Muscle layer of duodenum (tissue), 2 donors: Measurements from ENCODE around the gene ENOSF1.

Experiments used
- H3K27ac ChIP-seq: one replicate; pipeline ENCODE4 v1.7.0; 2013; ENCODE audit warnings: mild to moderate bottlenecking, low read length
- H3K27me3 ChIP-seq: one replicate; pipeline ENCODE4 v1.7.0; 2013; ENCODE audit warnings: low read depth, mild to moderate bottlenecking, control low read depth, low read length
- H3K36me3 ChIP-seq, 2 donors: one replicate each; pipeline ENCODE4 v1.7.0; 2013; ENCODE audit warnings: low read length in 2 of 2, control low read depth in 1 of 2, mild to moderate bottlenecking in 1 of 2; ENCODE audit not compliant: insufficient read depth in 2 of 2, control insufficient read depth in 1 of 2
- H3K4me1 ChIP-seq, 2 donors: one replicate each; pipeline ENCODE4 v1.7.0; 2013; ENCODE audit warnings: low read length in 2 of 2, mild to moderate bottlenecking in 2 of 2, control low read depth in 1 of 2, moderate library complexity in 1 of 2; ENCODE audit not compliant: insufficient read depth in 2 of 2, control insufficient read depth in 1 of 2
- H3K4me3 ChIP-seq, 2 donors: one replicate each; pipeline ENCODE4 v1.7.0; 2013; ENCODE audit warnings: low read length in 2 of 2, low read depth in 1 of 2, mild to moderate bottlenecking in 1 of 2
- H3K9me3 ChIP-seq, 2 donors: one replicate each; pipeline ENCODE4 v1.7.0; 2013; ENCODE audit warnings: low read length in 2 of 2, control low read depth in 1 of 2, mild to moderate bottlenecking in 1 of 2; ENCODE audit not compliant: control insufficient read depth in 1 of 2
- donor health status: healthy.

Gene ENOSF1

GRCh38 chr18:629269-630150, 82.9 kb downstream of the ENOSF1 start:
- Histone ChIP-seq H3K36me3 (no peaks in the 10 kb centered on the region), H3K4me3 (no peak overlapping the region), H3K4me1 (no peaks in the 10 kb centered on the region), H3K27me3 (no peaks in the 10 kb centered on the region), H3K9me3 (no peaks in the 10 kb centered on the region), H3K27ac (no peak overlapping the region)

GRCh38 chr18:627231-627630, 85.2 kb downstream of the ENOSF1 start:
- Histone ChIP-seq H3K27me3 (no peaks in the 10 kb centered on the region), H3K4me3 (no peak overlapping the region), H3K36me3 (no peaks in the 10 kb centered on the region), H3K4me1 (no peaks in the 10 kb centered on the region), H3K9me3 (no peaks in the 10 kb centered on the region), H3K27ac (no peak overlapping the region)

DNA sequence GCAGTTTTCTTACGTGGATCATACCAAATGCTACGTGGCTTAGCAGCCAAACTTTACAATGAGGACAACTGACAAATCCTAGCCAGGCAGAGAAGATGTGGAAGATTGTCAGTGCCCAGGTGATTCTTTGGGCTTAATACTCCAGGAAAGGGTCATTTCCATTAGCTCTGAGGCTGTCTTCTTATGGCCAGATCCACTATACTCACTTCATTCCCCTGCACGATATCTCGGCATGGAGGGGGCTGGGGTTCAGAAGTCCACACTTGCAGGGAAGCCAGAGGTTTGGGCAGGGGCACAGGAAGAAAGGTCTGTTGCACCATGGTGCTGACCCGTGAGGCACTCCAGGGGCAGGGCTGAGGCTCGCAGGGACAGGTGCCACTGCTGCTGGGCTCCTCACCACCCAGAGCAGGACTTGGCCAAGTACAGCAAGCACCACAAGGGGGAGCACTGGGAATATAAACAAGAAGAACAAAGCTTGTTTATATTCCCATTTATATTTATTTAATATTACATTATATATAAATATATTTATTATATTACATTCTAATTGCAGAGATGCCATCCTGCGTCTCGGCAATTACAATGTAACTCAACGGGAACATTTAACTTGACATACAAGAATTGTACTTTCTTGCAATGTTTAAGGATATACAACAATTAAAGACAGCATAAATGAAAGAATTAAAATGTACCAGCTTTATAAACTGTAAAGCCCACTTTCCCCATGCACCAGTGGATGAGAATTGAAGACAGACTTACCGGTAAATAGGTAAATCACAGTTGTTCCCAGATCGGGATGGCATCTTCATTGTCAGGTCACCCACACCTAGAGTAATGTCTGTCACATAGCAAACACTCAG, 88.4 kb downstream of the ENOSF1 start:
- H3K36me3 ChIP-seq, result no peaks in the 10 kb centered on the region
- no peak overlapping the region for H3K27ac ChIP-seq
- no peaks in the 10 kb centered on the region for H3K27me3 ChIP-seq
- H3K9me3 ChIP-seq, result no peaks in the 10 kb centered on the region
- no peak overlapping the region for H3K4me3 ChIP-seq
- no peaks in the 10 kb centered on the region for H3K4me1 ChIP-seq

- no peaks in the 10 kb centered on the region for H3K27me3 ChIP-seq
- H3K27ac ChIP-seq, result no peak overlapping the region
- no peak overlapping the region for H3K4me3 ChIP-seq
- H3K36me3 ChIP-seq, result no peaks in the 10 kb centered on the region
- H3K4me1 ChIP-seq, result no peaks in the 10 kb centered on the region
- H3K9me3 ChIP-seq, result no peaks in the 10 kb centered on the region
Observed at GRCh38 chr18:622289-622688, 90.1 kb downstream of the ENOSF1 start.

DNA sequence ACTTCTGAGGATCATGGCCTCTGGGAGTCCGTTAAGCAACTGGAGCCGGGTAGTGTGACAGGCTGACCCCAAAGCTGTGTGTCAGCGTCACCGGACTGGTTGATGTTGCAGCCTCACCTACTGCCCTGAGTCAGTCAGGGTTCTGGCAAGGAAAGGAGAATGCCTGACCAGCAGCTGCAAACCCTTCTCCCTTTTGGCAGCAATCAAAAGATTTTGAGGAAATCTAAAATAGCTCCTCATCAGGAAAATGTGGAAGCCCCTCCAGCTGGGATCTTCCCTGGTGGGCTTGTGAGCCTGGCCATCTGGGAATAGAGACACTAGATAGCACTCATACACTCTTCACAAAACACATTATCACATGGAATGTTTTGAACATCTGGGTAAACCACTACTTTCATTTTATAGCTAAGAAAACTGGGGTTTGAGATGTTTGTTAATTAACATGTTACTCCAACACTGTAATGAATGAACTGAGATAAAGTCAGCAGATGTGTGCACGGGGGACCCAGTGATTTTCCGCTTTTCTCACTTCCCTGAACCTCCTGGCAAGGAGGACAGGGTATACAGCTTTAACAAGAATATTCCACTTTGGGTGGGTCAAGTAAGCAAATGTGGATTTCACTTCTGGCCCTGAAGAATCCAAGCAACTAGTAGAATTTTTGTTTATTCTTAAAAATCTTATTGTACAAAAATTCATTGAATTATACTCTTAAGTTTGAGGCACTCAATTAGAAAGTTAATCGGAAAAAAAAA, 91.0 kb downstream of the ENOSF1 start:
- no peaks in the 10 kb centered on the region for H3K36me3 ChIP-seq
- H3K9me3 ChIP-seq, result no peaks in the 10 kb centered on the region
- no peaks in the 10 kb centered on the region for H3K27me3 ChIP-seq
- no peak overlapping the region for H3K4me3 ChIP-seq
- H3K4me1 ChIP-seq, result no peaks in the 10 kb centered on the region
- no peak overlapping the region for H3K27ac ChIP-seq
